GM23338 (cell line): ENCODE results near the gene DPT. TPM values are rescaled to one million over a fixed set of nuclear protein-coding genes. Genes with fewer than 3 reads are reported as not detected.

ENCODE experiments used
- ATAC-seq: fragments of 200-7000 bp; cut with Tn5 transposase; 3 replicates; pipeline ENCODE4 v1.9.1; 2020
- DNase-seq: peaks from one replicate; pipeline ENCODE4 v3.0.0-alpha.2; 2015; ENCODE audit warnings: low spot score
- H2AFZ ChIP-seq: fragments of 200-600 bp; sonication (generic); 2 replicates; pipeline ENCODE4 v1.8.0; 2016; ENCODE audit warnings: antibody characterized with exemption, mild to moderate bottlenecking, moderate library complexity
- H3F3A ChIP-seq: fragments of 200-600 bp; sonication (generic); replicated peaks from 2 replicates; pipeline ENCODE4 v1.8.0; 2017; ENCODE audit warnings: antibody characterized with exemption, mixed run types, low read depth
- H3K27ac ChIP-seq: fragments of 200-600 bp; sonication (generic); 2 replicates; pipeline ENCODE4 v1.6.1; 2016; ENCODE audit warnings: low read depth
- H3K27me3 ChIP-seq: fragments of 200-600 bp; sonication (generic); 2 replicates; pipeline ENCODE4 v1.8.0; 2016; ENCODE audit warnings: mild to moderate bottlenecking, mixed run types, moderate library complexity; ENCODE audit not compliant: insufficient read depth
- H3K36me3 ChIP-seq: fragments of 200-600 bp; sonication (generic); 2 replicates; pipeline ENCODE4 v1.8.0; 2016; ENCODE audit warnings: mild to moderate bottlenecking; ENCODE audit not compliant: insufficient read depth
- H3K4me1 ChIP-seq: fragments of 200-600 bp; sonication (generic); 2 replicates; pipeline ENCODE4 v1.8.0; 2016; ENCODE audit warnings: mild to moderate bottlenecking, moderate library complexity; ENCODE audit not compliant: insufficient read depth
- H3K4me2 ChIP-seq: fragments of 200-600 bp; sonication (generic); 2 replicates; pipeline ENCODE4 v1.7.1; 2017; ENCODE audit warnings: mixed run types
- H3K4me3 ChIP-seq: fragments of 200-600 bp; sonication (generic); 2 replicates; pipeline ENCODE4 v1.6.1; 2016; ENCODE audit warnings: mixed run types
- H3K79me2 ChIP-seq: fragments of 200-600 bp; sonication (generic); replicated peaks from 2 replicates; pipeline ENCODE4 v1.8.0; 2017; ENCODE audit warnings: mild to moderate bottlenecking; ENCODE audit not compliant: insufficient read depth
- H3K9me2 ChIP-seq: fragments of 200-600 bp; sonication (generic); 2 replicates; pipeline ENCODE4 v1.8.0; 2017; ENCODE audit not compliant: insufficient read depth
- H4K20me1 ChIP-seq: fragments of 200-600 bp; sonication (generic); replicated peaks from 2 replicates; pipeline ENCODE4 v1.8.0; 2017; ENCODE audit warnings: mild to moderate bottlenecking; ENCODE audit not compliant: insufficient read depth
- H3K27ac Mint-ChIP-seq: 2 replicates; pipeline ENCODE4 v1.8.0; 2020; ENCODE audit warnings: inconsistent platforms, mild to moderate bottlenecking, moderate library complexity, mixed read lengths
- H3K27me3 Mint-ChIP-seq: 3 replicates; pipeline ENCODE4 v1.8.0; 2022; ENCODE audit warnings: low read depth, mild to moderate bottlenecking, moderate library complexity, mixed read lengths, inconsistent platforms; ENCODE audit not compliant: insufficient read depth, poor library complexity
- H3K36me3 Mint-ChIP-seq: 3 replicates; pipeline ENCODE4 v1.8.0; 2021; ENCODE audit warnings: low read depth, mild to moderate bottlenecking, inconsistent platforms, moderate library complexity, mixed read lengths
- H3K4me1 Mint-ChIP-seq: 3 replicates; pipeline ENCODE4 v1.8.0; 2020; ENCODE audit warnings: mild to moderate bottlenecking, inconsistent platforms, mixed read lengths
- H3K4me3 Mint-ChIP-seq: 3 replicates; pipeline ENCODE4 v1.8.0; 2021; ENCODE audit warnings: moderate library complexity, mild to moderate bottlenecking, inconsistent platforms, mixed read lengths
- H3K9me3 Mint-ChIP-seq: 3 replicates; pipeline ENCODE4 v1.8.0; 2020; ENCODE audit warnings: moderate library complexity, mild to moderate bottlenecking, inconsistent platforms, mixed read lengths
- CREB1 ChIP-seq: fragments of 250-450 bp; sonication (Bioruptor Pico); IDR thresholded peaks from 2 replicates; pipeline ENCODE4 v1.5.0; 2020; ENCODE audit warnings: low read depth, mild to moderate bottlenecking, moderate library complexity
- EZH2 ChIP-seq: fragments of 200-600 bp; sonication (generic); IDR thresholded peaks from one replicate; pipeline ENCODE4 v1.8.0; 2017; ENCODE audit warnings: antibody characterized with exemption, mild to moderate bottlenecking, low read depth; ENCODE audit not compliant: unreplicated experiment
- EZH2phosphoT487 ChIP-seq: fragments of 200-600 bp; sonication (generic); IDR thresholded peaks from one replicate; pipeline ENCODE4 v1.8.1; 2018; ENCODE audit warnings: antibody characterized with exemption; ENCODE audit not compliant: unreplicated experiment
- JUNB ChIP-seq: IDR thresholded peaks from one replicate; pipeline ENCODE4 v1.6.1; 2016; ENCODE audit warnings: antibody characterized with exemption; ENCODE audit not compliant: unreplicated experiment
- NANOG ChIP-seq: IDR thresholded peaks from 2 replicates; pipeline ENCODE4 v1.6.1; 2016; ENCODE audit warnings: antibody characterized with exemption, borderline replicate concordance
- REST ChIP-seq: IDR thresholded peaks from one replicate; pipeline ENCODE4 v1.6.1; 2018; ENCODE audit warnings: antibody characterized with exemption; ENCODE audit not compliant: unreplicated experiment
- STAT1 ChIP-seq: IDR thresholded peaks from one replicate; pipeline ENCODE4 v1.6.1; 2016; ENCODE audit warnings: antibody characterized with exemption; ENCODE audit not compliant: unreplicated experiment
- polyA plus RNA-seq: library from polyadenylated mRNA; unstranded; fragments of >200 nt; fragmentation: Nextera tagmentation; extraction: Ambion mirVana; gene quantifications from 2 replicates; pipeline ENCODE4 v1.2.1, GENCODE V29; 2016
- total RNA-seq: library from RNA; depleted of rRNA; stranded (reverse); fragments of >200 nt; shearing (Covaris generic); gene quantifications from 2 replicates; pipeline ENCODE4 v1.2.3, GENCODE V29; 2014
- TF ChIP-seq, protein P1 (sequence below): fragments of 250-450 bp; sonication (Bioruptor Pico); IDR thresholded peaks from 2 replicates; pipeline ENCODE4 v1.5.0; 2020; ENCODE audit warnings: mild to moderate bottlenecking, moderate library complexity

Gene DPT
- total and polyA plus RNA-seq, 2 experiments from 2014 or later, result not detected

DNA sequence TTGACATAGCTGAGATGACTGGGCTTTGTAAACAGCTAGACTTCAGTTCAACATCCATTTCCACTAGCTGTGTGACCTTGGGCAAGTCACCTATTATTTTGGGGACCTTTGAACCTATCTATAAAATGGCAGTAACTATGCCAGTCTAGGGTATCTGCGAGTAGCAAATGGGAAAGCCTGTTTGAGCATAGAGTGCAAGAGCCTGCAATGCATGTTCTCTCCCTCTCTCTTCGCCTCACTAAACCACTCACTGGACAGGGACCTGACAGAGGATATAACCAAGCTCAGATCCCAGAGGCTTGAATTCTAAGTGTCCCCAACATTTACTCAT is 39.7 kb downstream of the DPT start (continued):
- TF ChIP-seq REST, result no peak
- no peak for TF ChIP-seq EZH2
- no peak for TF ChIP-seq STAT1
- TF ChIP-seq, protein P1, sequence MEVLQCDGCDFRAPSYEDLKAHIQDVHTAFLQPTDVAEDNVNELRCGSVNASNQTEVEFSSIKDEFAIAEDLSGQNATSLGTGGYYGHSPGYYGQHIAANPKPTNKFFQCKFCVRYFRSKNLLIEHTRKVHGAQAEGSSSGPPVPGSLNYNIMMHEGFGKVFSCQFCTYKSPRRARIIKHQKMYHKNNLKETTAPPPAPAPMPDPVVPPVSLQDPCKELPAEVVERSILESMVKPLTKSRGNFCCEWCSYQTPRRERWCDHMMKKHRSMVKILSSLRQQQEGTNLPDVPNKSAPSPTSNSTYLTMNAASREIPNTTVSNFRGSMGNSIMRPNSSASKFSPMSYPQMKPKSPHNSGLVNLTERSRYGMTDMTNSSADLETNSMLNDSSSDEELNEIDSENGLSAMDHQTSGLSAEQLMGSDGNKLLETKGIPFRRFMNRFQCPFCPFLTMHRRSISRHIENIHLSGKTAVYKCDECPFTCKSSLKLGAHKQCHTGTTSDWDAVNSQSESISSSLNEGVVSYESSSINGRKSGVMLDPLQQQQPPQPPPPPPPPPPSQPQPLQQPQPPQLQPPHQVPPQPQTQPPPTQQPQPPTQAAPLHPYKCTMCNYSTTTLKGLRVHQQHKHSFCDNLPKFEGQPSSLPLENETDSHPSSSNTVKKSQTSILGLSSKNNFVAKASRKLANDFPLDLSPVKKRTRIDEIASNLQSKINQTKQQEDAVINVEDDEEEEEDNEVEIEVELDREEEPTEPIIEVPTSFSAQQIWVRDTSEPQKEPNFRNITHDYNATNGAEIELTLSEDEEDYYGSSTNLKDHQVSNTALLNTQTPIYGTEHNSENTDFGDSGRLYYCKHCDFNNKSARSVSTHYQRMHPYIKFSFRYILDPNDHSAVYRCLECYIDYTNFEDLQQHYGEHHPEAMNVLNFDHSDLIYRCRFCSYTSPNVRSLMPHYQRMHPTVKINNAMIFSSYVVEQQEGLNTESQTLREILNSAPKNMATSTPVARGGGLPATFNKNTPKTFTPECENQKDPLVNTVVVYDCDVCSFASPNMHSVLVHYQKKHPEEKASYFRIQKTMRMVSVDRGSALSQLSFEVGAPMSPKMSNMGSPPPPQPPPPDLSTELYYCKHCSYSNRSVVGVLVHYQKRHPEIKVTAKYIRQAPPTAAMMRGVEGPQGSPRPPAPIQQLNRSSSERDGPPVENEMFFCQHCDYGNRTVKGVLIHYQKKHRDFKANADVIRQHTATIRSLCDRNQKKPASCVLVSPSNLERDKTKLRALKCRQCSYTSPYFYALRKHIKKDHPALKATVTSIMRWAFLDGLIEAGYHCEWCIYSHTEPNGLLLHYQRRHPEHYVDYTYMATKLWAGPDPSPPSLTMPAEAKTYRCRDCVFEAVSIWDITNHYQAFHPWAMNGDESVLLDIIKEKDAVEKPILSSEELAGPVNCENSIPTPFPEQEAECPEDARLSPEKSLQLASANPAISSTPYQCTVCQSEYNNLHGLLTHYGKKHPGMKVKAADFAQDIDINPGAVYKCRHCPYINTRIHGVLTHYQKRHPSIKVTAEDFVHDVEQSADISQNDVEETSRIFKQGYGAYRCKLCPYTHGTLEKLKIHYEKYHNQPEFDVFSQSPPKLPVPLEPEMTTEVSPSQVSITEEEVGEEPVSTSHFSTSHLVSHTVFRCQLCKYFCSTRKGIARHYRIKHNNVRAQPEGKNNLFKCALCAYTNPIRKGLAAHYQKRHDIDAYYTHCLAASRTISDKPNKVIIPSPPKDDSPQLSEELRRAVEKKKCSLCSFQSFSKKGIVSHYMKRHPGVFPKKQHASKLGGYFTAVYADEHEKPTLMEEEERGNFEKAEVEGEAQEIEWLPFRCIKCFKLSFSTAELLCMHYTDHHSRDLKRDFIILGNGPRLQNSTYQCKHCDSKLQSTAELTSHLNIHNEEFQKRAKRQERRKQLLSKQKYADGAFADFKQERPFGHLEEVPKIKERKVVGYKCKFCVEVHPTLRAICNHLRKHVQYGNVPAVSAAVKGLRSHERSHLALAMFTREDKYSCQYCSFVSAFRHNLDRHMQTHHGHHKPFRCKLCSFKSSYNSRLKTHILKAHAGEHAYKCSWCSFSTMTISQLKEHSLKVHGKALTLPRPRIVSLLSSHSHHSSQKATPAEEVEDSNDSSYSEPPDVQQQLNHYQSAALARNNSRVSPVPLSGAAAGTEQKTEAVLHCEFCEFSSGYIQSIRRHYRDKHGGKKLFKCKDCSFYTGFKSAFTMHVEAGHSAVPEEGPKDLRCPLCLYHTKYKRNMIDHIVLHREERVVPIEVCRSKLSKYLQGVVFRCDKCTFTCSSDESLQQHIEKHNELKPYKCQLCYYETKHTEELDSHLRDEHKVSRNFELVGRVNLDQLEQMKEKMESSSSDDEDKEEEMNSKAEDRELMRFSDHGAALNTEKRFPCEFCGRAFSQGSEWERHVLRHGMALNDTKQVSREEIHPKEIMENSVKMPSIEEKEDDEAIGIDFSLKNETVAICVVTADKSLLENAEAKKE (CRISPR knock-in tag), result no peak

DNA sequence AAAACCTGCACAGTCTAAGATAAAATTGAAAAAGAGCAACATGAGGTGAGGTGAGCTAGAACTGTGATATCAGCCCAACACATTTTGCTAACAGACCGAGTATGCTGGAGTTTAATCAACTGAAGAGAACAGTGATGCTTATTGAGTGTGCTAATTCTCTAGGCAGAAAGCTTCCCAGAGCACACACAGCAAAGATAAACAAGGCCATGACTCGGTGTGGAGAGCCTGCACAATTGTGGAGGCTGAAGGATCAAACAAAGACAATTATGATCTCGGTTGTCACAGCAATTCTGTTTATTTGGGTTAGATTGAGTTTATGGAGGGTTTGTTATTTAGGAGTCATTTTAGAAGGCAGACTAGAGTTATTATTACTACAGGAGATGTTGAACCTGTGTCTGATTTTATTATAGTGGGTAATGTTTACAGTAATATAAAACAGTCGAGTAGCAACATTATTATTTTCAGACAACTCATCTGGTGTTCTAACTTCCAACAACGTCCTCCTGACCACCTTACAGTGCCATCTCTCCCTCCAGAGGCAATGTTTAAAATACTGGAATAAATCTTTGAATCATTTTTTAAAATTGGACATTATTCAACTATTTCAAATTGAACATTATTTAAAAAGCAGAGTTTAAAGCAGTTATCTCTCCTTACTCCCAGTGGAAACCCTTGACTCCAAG is 40.2 kb downstream of the DPT start:
- no peak overlapping the region for H2AFZ ChIP-seq
- no peak overlapping the region for H3K27ac ChIP-seq
- peaks cover 3% of the 10 kb centered on the region for H3K27me3 Mint-ChIP-seq
- H3K4me3 Mint-ChIP-seq, result no peak overlapping the region
- H4K20me1 ChIP-seq, result no peaks in the 10 kb centered on the region
- no peaks in the 10 kb centered on the region for H3F3A ChIP-seq
- H3K4me3 ChIP-seq, result no peak overlapping the region
- no peaks in the 10 kb centered on the region for H3K9me3 Mint-ChIP-seq
- no peaks in the 10 kb centered on the region for H3K4me1 ChIP-seq
- no peak for DNase-seq
- H3K4me1 Mint-ChIP-seq, result no peaks in the 10 kb centered on the region
- H3K36me3 ChIP-seq, result no peaks in the 10 kb centered on the region
- no peaks in the 10 kb centered on the region for H3K79me2 ChIP-seq
- no peak overlapping the region for H3K27ac Mint-ChIP-seq
- H3K27me3 ChIP-seq, result no peaks in the 10 kb centered on the region
- ATAC-seq, result no peak
- no peaks in the 10 kb centered on the region for H3K36me3 Mint-ChIP-seq
- H3K9me2 ChIP-seq, result no peaks in the 10 kb centered on the region
- H3K4me2 ChIP-seq, result no peak overlapping the region
- TF ChIP-seq STAT1 (no peak), CREB1 (CRISPR knock-in tag) (no peak), NANOG (no peak), EZH2phosphoT487 (no peak), REST (no peak), JUNB (no peak)
